K562 (cell line): ENCODE results near the gene TTL. TPM values are rescaled to one million over a fixed set of nuclear protein-coding genes. Genes with fewer than 3 reads are reported as not detected.

Experiments
- ATAC-seq: fragments of 200-7000 bp; cut with Tn5 transposase; 3 replicates; pipeline ENCODE4 v1.9.1; 2020; ENCODE audit warnings: moderate library complexity
- BruUV-seq: library from RNA; stranded (reverse); fragments of 400-500 nt; replicated peaks from 2 replicates; lab custom pipeline; 2021; lab: Mats Ljungman, UMichigan
- CTCF ChIA-PET: fragments of 300-600 bp; formaldehyde crosslinking; extraction: SDS; loops from one replicate; lab custom pipeline; 2021; ENCODE audit warnings: low intra/inter-chr PET ratio; lab: Yijun Ruan, JAX
- POLR2A ChIA-PET: fragments of 300-600, 350-650 bp; sonication (Branson Sonifier 250); formaldehyde crosslinking; extraction: SDS; loops from one replicate; lab custom pipeline; 2021; ENCODE audit warnings: antibody characterized with exemption, inconsistent platforms; lab: Yijun Ruan, JAX
- DNase-seq, 4 experiments: peaks; one replicate each; pipeline versions ENCODE4 v3.0.0 to v3.0.0-alpha.2; 2011 to 2018; ENCODE audit warnings: low spot score in 3 of 4, mixed read lengths in 3 of 4; ENCODE audit errors: extremely low read depth in 1 of 4
- FAIRE-seq: peaks from 2 replicates; lab custom pipeline; 2011; peaks lifted over from hg19 to GRCh38; lab: Jason Lieb, UNC
- H2AFZ ChIP-seq: 2 replicates; pipeline ENCODE4 v1.6.0; 2011; ENCODE audit warnings: low read depth, low read length, control low read depth, inconsistent platforms
- H3K27ac ChIP-seq: fragments of 200-600 bp; 3 replicates; pipeline ENCODE4 v1.8.0; 2011; ENCODE audit warnings: low read depth, mild to moderate bottlenecking, control low read depth, inconsistent platforms, low read length, moderate library complexity, mixed read lengths; ENCODE audit errors: extremely low read depth
- H3K27me3 ChIP-seq, 2 experiments: fragments of 300-600 bp in 1 of 2; 2 replicates in 1 of 2; 3 replicates in 1 of 2; pipeline versions ENCODE4 v1.6.0 to v1.8.0; 2011; ENCODE audit warnings: inconsistent platforms in 2 of 2, low read length in 2 of 2, mild to moderate bottlenecking in 1 of 2, mixed read lengths in 1 of 2, moderate library complexity in 1 of 2; ENCODE audit not compliant: control insufficient read depth in 2 of 2, insufficient read depth in 2 of 2
- H3K36me3 ChIP-seq: fragments of 300-600 bp; 3 replicates; pipeline ENCODE4 v1.8.0; 2011; ENCODE audit warnings: mild to moderate bottlenecking, low read length, inconsistent platforms; ENCODE audit not compliant: control insufficient read depth, insufficient read depth
- H3K4me1 ChIP-seq, 2 experiments: fragments of 200-600 bp in 1 of 2; replicated peaks in 1 of 2; 2 replicates in 1 of 2; 3 replicates in 1 of 2; pipeline versions ENCODE4 v1.5.1 to v1.8.0; 2011; ENCODE audit warnings: inconsistent platforms in 2 of 2, low read length in 2 of 2, mild to moderate bottlenecking in 1 of 2, mixed read lengths in 1 of 2, moderate library complexity in 1 of 2; ENCODE audit not compliant: control insufficient read depth in 2 of 2, insufficient read depth in 2 of 2
- H3K4me2 ChIP-seq: 2 replicates; pipeline ENCODE4 v1.6.1; 2011; ENCODE audit warnings: low read length, control low read depth, inconsistent platforms, mixed read lengths; ENCODE audit not compliant: insufficient read depth
- H3K4me3 ChIP-seq: fragments of 200-600 bp; sonication (generic), shearing (Covaris generic); 2 replicates; pipeline ENCODE4 v1.5.1; 2016; ENCODE audit warnings: control low read depth, inconsistent platforms
- H3K79me2 ChIP-seq: fragments of 200-600 bp; 3 replicates; pipeline ENCODE4 v1.8.0; 2011; ENCODE audit warnings: low read length, inconsistent platforms; ENCODE audit not compliant: control insufficient read depth, insufficient read depth
- H3K9ac ChIP-seq, 2 experiments: 2 replicates each; pipeline versions ENCODE4 v1.6.0 to v1.6.1; 2011; ENCODE audit warnings: low read depth in 2 of 2, low read length in 2 of 2, control low read depth in 1 of 2, inconsistent platforms in 1 of 2, mild to moderate bottlenecking in 1 of 2, mixed read lengths in 1 of 2; ENCODE audit not compliant: insufficient read depth in 1 of 2
- H3K9me1 ChIP-seq: one replicate; pipeline ENCODE4 v1.6.0; 2011; ENCODE audit warnings: inconsistent platforms, mild to moderate bottlenecking, low read length, moderate library complexity; ENCODE audit not compliant: control insufficient read depth, insufficient read depth
- H3K9me3 ChIP-seq: replicated peaks from 2 replicates; pipeline ENCODE4 v1.5.1; 2011; ENCODE audit warnings: low read depth, low read length, inconsistent platforms; ENCODE audit not compliant: control insufficient read depth, insufficient read depth
- H4K20me1 ChIP-seq: replicated peaks from 2 replicates; pipeline ENCODE4 v1.6.1; 2011; ENCODE audit warnings: low read length, inconsistent platforms, mixed read lengths; ENCODE audit not compliant: control insufficient read depth, insufficient read depth
- FOXM1 ChIP-seq, 2 experiments: fragments of 450-650 bp in 1 of 2; sonication (generic) in 1 of 2; formaldehyde crosslinking in 1 of 2; IDR thresholded peaks; 2 replicates each; pipeline versions ENCODE4 v1.6.1 to v1.9.0; 2017 to 2022; ENCODE audit warnings: low read depth in 2 of 2, mild to moderate bottlenecking in 2 of 2, missing genetic modification reagents in 1 of 2, moderate library complexity in 1 of 2
- PCBP2 ChIP-seq: fragments of 200-400 bp; formaldehyde crosslinking; IDR thresholded peaks from 2 replicates; pipeline ENCODE4 v1.6.1; 2018; ENCODE audit warnings: low read length, low read depth, mild to moderate bottlenecking, moderate library complexity; ENCODE audit not compliant: poor library complexity, severe bottlenecking
- RBFOX2 ChIP-seq: fragments of 200-400 bp; formaldehyde crosslinking; IDR thresholded peaks from 2 replicates; pipeline ENCODE4 v1.6.1; 2017; ENCODE audit warnings: low read depth, mild to moderate bottlenecking, low read length, moderate library complexity
- RBM15 ChIP-seq: fragments of 200-400 bp; formaldehyde crosslinking; IDR thresholded peaks from 2 replicates; pipeline ENCODE4 v1.6.1; 2018; ENCODE audit warnings: mild to moderate bottlenecking, low read length, moderate library complexity; ENCODE audit not compliant: insufficient read depth
- SPI1 ChIP-seq: IDR thresholded peaks from 2 replicates; pipeline ENCODE4 v1.6.1; 2011; ENCODE audit warnings: low read depth, low read length, control low read depth, borderline replicate concordance
- WGBS: fragments of 100-300 bp; shearing (Covaris generic); methylation state at CpG from one replicate; pipeline ENCODE4 v1.1.6; 2016; ENCODE audit warnings: low coverage, mixed read lengths; ENCODE audit not compliant: insufficient coverage; ENCODE audit errors: missing lambda C conversion rate; 5-methylcytosine and 5-hydroxymethylcytosine counted together
- in situ Hi-C: fragments of 300-500 bp; cut with MboI; formaldehyde crosslinking; loops from 4 replicates; pipeline ENCODE4 v1.15.0; 2018; ENCODE audit warnings: inconsistent platforms, mixed read lengths
- intact Hi-C: fragments of 100-400 bp; cut with micrococcal nuclease; formaldehyde crosslinking; loops from 2 replicates; pipeline ENCODE4 v1.14.2; 2022
- polyA plus RNA-seq, 8 experiments: library from polyadenylated mRNA; depleted of rRNA in 4 of 8; stranded (reverse) in 5 of 8; unstranded in 3 of 8; fragments of >200 nt; fragmentation: Nextera tagmentation in 2 of 8; fragmentation: Illumina TruSeq in 1 of 8; extraction: Ambion mirVana in 2 of 8; extraction: Trizol in 1 of 8; gene quantifications; 2 replicates each; pipeline versions ENCODE4 v1.2.1 to v1.2.3, GENCODE V29; 2011 to 2014; ENCODE audit warnings: inconsistent platforms in 1 of 8, missing spikeins in 1 of 8
- total RNA-seq, 7 experiments: library from RNA; depleted of rRNA in 6 of 7; stranded (reverse); fragments of >200 nt in 6 of 7; fragmentation: Illumina TruSeq in 2 of 7; extraction: Trizol in 2 of 7; gene quantifications; 2 replicates each; pipeline versions ENCODE4 v1.2.1 to v1.2.3, GENCODE V29; 2011 to 2021; ENCODE audit warnings: low replicate concordance in 1 of 7

Gene TTL
- total and polyA plus RNA-seq, 9 of the 15 experiments (the other 6 are each of a cell fraction or from before 2014, with no cell fraction given), result 9.4 to 54.4 (median 34.9) TPM

GRCh38 chr2:112483042-112483473 is 1.1 kb downstream of the TTL start (continued):
- TF ChIP-seq FOXM1 (IDR thresholded peaks at IDR 0.05; ENCODE audit: low read depth), result no peak
- no peak for TF ChIP-seq FOXM1 (CRISPR knock-in tag; IDR thresholded peaks at IDR 0.05; ENCODE audit: low read depth)

GRCh38 chr2:112483831-112484230 is 1.9 kb downstream of the TTL start:
- H3K79me2 ChIP-seq, result peaks cover 59% of the 10 kb centered on the region
- peak overlapping the region; percentile 98 for H3K4me2 ChIP-seq
- peak overlapping the region; percentile 91; the same call in 1 of the 2 replicates for H3K4me3 ChIP-seq
- intact Hi-C loops, result loop anchor here (5.0 to 10.0 kb wide), 3 partner anchors 227 to 599 kb away; partner anchors contain the start of genes ANAPC1, NT5DC4 and ZC3H8
- DNase-seq, result no peak
- H2AFZ ChIP-seq, result no peak overlapping the region
- no peaks in the 10 kb centered on the region for H3K9me3 ChIP-seq
- in situ Hi-C loops, result loop anchor here (25.0 kb wide), 1 partner anchor 222 kb away; the partner anchor contains the start of gene ZC3H8
- H3K9ac ChIP-seq, result peak overlapping the region; percentile 77 to 98; a peak in 3 of 4 replicates
- H4K20me1 ChIP-seq, result no peaks in the 10 kb centered on the region
- WGBS, result 35% methylated on average over 3 of the region's 3 CpGs
- ChIA-PET POLR2A (interaction anchor here (0.6 to 1.0 kb wide), 3 partner anchors 43 to 241 kb away, joined by 3 to 4 read pairs (median 3); no protein-coding TSS in a partner anchor), CTCF (no interaction called here)
- peaks cover 24 to 25% of the 10 kb centered on the region in 2 experiments; a peak in 4 of 5 replicates for H3K4me1 ChIP-seq
- TF ChIP-seq RBFOX2 (0 out of 2 replicates have a peak, but pooled peaks have one; percentile 18), SPI1 (peak; percentile 77; the same call in 1 of the 2 replicates), PCBP2 (no peak), RBM15 (no peak)
- no peaks in the 10 kb centered on the region for H3K9me1 ChIP-seq
- no peak for FAIRE-seq
- peak overlapping the region; percentile 90; the same call in 2 of the 3 replicates for H3K27ac ChIP-seq
- no TSS peak for BruUV-seq
- no peak for ATAC-seq
- peaks cover 39% of the 10 kb centered on the region for H3K36me3 ChIP-seq
- H3K27me3 ChIP-seq, result no peaks in the 10 kb centered on the region; a peak in 1 of 5 replicates
